Measurements from ENCODE around the gene UBE2O.
A peak's percentile ranks its signal among the peaks of the same experiment; 100 is the strongest.

The UBE2O gene

DNA sequence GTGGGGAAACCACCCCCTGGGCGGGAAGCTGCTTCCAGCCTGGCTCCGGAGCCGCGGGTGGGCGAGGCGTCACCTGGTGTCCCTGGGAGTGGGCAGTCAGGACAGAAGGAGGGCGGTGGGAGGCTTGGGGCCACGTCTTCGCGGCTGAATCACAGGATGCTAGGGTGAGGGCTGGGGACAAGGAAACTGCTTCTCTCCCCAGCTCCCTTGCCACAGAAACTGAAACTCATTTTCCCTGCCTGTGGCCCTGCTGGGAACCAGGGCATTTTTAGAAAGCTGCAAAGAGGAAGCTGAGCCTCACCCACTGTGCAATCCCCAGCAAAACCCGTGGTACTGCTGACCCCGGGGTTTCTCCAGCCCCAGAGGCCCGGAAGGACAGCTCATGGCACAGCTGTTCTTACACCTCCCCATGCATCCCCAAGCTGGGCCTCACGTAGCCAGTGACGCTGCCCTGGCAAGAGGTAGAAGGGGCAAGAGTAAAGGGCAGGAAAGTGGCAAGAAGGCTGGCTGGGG lies 40.1 kb upstream of the UBE2O start:
- peak overlapping the region; percentile 47 for H3K4me3 ChIP-seq (ENCODE audit: low read depth, low read length)
- DNase-seq (ENCODE audit: low read depth) = peak; percentile 86

GRCh38 chr17:76492123-76492988 lies 39.4 kb upstream of the UBE2O start:
- H3K4me3 ChIP-seq (ENCODE audit: low read depth, low read length) = peak overlapping the region; percentile 47
- peak; percentile 75 for DNase-seq (ENCODE audit: low read depth)

More for the DNA sequence above, 40.1 kb upstream of the UBE2O start:
- TF ChIP-seq, protein P1, sequence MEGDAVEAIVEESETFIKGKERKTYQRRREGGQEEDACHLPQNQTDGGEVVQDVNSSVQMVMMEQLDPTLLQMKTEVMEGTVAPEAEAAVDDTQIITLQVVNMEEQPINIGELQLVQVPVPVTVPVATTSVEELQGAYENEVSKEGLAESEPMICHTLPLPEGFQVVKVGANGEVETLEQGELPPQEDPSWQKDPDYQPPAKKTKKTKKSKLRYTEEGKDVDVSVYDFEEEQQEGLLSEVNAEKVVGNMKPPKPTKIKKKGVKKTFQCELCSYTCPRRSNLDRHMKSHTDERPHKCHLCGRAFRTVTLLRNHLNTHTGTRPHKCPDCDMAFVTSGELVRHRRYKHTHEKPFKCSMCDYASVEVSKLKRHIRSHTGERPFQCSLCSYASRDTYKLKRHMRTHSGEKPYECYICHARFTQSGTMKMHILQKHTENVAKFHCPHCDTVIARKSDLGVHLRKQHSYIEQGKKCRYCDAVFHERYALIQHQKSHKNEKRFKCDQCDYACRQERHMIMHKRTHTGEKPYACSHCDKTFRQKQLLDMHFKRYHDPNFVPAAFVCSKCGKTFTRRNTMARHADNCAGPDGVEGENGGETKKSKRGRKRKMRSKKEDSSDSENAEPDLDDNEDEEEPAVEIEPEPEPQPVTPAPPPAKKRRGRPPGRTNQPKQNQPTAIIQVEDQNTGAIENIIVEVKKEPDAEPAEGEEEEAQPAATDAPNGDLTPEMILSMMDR (IDR thresholded peaks at IDR 0.05; ENCODE audit: insufficient read depth, low read depth, low read length, missing control alignments) = no peak

GRCh38 chr17:76491271-76492122 lies 38.5 kb upstream of the UBE2O start:
- DNase-seq (ENCODE audit: low read depth) = peak; percentile 64
- TF ChIP-seq, protein P1 (IDR thresholded peaks at IDR 0.05; ENCODE audit: insufficient read depth, low read depth, low read length, missing control alignments) = no peak
- peak overlapping the region; percentile 47 for H3K4me3 ChIP-seq (ENCODE audit: low read depth, low read length)

More at GRCh38 chr17:76492123-76492988, 39.4 kb upstream of the UBE2O start:
- TF ChIP-seq, protein P1 (IDR thresholded peaks at IDR 0.05; ENCODE audit: insufficient read depth, low read depth, low read length, missing control alignments) = no peak

- H3K4me3 ChIP-seq (ENCODE audit: low read depth, low read length) = no peak overlapping the region
- DNase-seq (ENCODE audit: low read depth) = no peak
- TF ChIP-seq, protein P1 (IDR thresholded peaks at IDR 0.05; ENCODE audit: insufficient read depth, low read depth, low read length, missing control alignments) = no peak
Observed at GRCh38 chr17:76490112-76490710, 37.3 kb upstream of the UBE2O start.

DNA sequence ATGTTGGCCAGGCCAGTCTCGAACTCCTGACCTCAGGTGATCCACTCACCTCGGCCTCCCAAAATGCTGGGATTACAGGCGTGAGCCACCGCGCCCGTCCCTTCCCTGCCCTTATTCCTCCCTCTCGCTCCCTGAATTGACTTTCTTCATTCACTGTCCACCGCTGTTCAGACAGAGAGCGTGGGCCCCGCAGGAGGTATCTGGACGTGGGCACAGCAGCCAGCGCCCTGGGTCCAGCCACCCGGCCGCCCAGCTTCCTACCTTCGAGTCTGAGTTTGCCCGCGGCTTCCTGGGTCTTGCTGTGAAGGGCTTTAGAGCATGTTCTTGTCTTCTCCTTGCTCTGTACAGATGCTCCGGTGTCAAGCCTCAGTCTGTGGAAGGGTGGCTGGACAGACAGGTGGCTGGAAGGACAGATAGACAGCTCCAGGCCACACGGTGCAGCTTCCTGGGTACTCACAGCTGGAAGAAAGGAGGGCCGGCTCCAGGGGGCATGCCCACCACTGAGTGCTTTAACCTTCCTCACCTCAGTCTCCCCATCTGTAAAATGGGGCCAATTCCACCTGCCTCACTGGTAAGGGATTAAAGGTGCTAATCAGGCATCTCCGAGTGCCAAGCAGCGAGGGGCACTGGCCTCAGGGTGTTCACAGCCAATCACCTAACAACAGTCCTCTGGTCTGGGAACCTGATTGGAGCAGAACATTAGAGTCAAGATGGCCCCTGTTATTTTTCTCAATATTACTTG lies 34.7 kb upstream of the UBE2O start:
- no peak for DNase-seq (ENCODE audit: low read depth)
- TF ChIP-seq, protein P1 (IDR thresholded peaks at IDR 0.05; ENCODE audit: insufficient read depth, low read depth, low read length, missing control alignments) = no peak
- H3K4me3 ChIP-seq (ENCODE audit: low read depth, low read length) = no peak overlapping the region

GRCh38 chr17:76485569-76485968 lies 32.6 kb upstream of the UBE2O start:
- no peak overlapping the region for H3K4me3 ChIP-seq (ENCODE audit: low read depth, low read length)
- DNase-seq (ENCODE audit: low read depth) = no peak
- TF ChIP-seq, protein P1 (IDR thresholded peaks at IDR 0.05; ENCODE audit: insufficient read depth, low read depth, low read length, missing control alignments) = no peak

Data from GM12865 (cell line).